Pancreas (tissue), 10 donors: Measurements from ENCODE around the gene TAS1R3. TPM values are rescaled to one million over a fixed set of nuclear protein-coding genes. Genes with fewer than 3 reads are reported as not detected.
"Not testable (repeated sequence)": the region's sequence is repeated elsewhere in the genome, so short reads cannot be mapped to it uniquely, and the experiment has no call there.

Experiments used
- ATAC-seq, 4 donors: fragments of 200-7000 bp; cut with Tn5 transposase; one replicate each; pipeline versions ENCODE4 v1.8.0 to v1.9.1; 2020; ENCODE audit warnings: mild to moderate bottlenecking in 4 of 4, moderate library complexity in 4 of 4
- DNase-seq, 6 donors: peaks; one replicate each; pipeline ENCODE4 v3.0.0-alpha.2; 2020
- FAIRE-seq: peaks from 2 replicates; lab custom pipeline; 2012; peaks lifted over from hg19 to GRCh38; lab: Jason Lieb, UNC
- H3K27ac ChIP-seq, 4 donors: fragments of 200-600 bp; sonication (generic); 1 replicate in 3 of 4; 2 replicates in 1 of 4; pipeline versions ENCODE4 v1.5.0 to v1.8.0; 2020
- H3K27me3 ChIP-seq, 4 donors: fragments of 200-600 bp; one replicate each; pipeline ENCODE4 v1.8.0; 2021
- H3K36me3 ChIP-seq, 3 donors: fragments of 200-600 bp; sonication (generic) in 1 of 3; one replicate each; pipeline versions ENCODE4 v1.5.0 to v1.8.0; 2020 to 2021
- H3K4me1 ChIP-seq, 3 donors: fragments of 200-600 bp; one replicate each; pipeline ENCODE4 v1.8.0; 2021
- H3K4me3 ChIP-seq, 4 donors: fragments of 200-600 bp; sonication (generic) in 2 of 4; one replicate each; pipeline versions ENCODE4 v1.5.0 to v1.8.0; 2020 to 2021
- H3K9me3 ChIP-seq, 4 donors: fragments of 200-600 bp; one replicate each; pipeline ENCODE4 v1.8.0; 2021
- CTCF ChIP-seq, 4 donors: fragments of 200-600 bp; sonication (generic) in 3 of 4; IDR thresholded peaks; one replicate each; pipeline versions ENCODE4 v1.5.0 to v1.8.0; 2021; ENCODE audit warnings: antibody characterized with exemption in 4 of 4
- WGBS, 2 donors: extraction: QIAGEN DNeasy Blood & Tissue Kit; methylation state at CpG; one replicate each; pipeline ENCODE4 v1.1.7; 2013; 5-methylcytosine and 5-hydroxymethylcytosine counted together
- intact Hi-C, 3 donors: fragments of 100-400 bp; cut with DNase I; formaldehyde crosslinking; loops; one replicate each; pipeline versions ENCODE4 v1.11.1 to v1.14.2; 2022
- polyA plus RNA-seq, 2 donors: library from polyadenylated mRNA; stranded (reverse); fragments of 200-250 nt; gene quantifications; one replicate each; pipeline ENCODE4 v1.2.3, GENCODE V29; 2013
- total RNA-seq, 6 donors: library from RNA; stranded (reverse); fragmentation: NEBNext Ultra II Directional in 4 of 6; extraction: Animal tissue kit (Norgen Biotek cat#: 25700) in 4 of 6; gene quantifications; one replicate each; pipeline versions ENCODE4 v1.2.1 to v1.2.4, GENCODE V29; 2021 to 2023
- donor health status: healthy with polysubstance abuse.
- donor health status: DM: no; HTN: no; CAD: no; lungs with moderate emphysema.
- donor health status: DM: no; HTN: no; CAD: no.
- donor health status: control.
- donor health status: control.
- donor health status: Bipolar disorder and iron deficiency.
- donor health status: DM: yes; HTN: yes; CAD: no.
- donor health status: DM: no; HTN: no; CAD: no.
- donor health status: DM: no; HTN: no; CAD: no.
- donor health status: DM: yes; HTN: yes; CAD: no.

Gene TAS1R3
- total and polyA plus RNA-seq, 8 donors, result 0.04 to 0.41 (median 0.12) TPM

- TF ChIP-seq CTCF (IDR thresholded peaks at IDR 0.05), result no peak
- Histone ChIP-seq H3K9me3 (no peaks in the 10 kb centered on the region), H3K4me3 (no peak overlapping the region), H3K27me3 (no peaks in the 10 kb centered on the region), H3K4me1 (no peaks in the 10 kb centered on the region), H3K27ac (no peak overlapping the region), H3K36me3 (no peaks in the 10 kb centered on the region)
- DNase-seq (peak in 2 of 6 donors; percentile 41 to 54), ATAC-seq (no peak), FAIRE-seq (no peak)
- WGBS, 2 donors, result 52 to 68% methylated on average over 14 of the region's 14 CpGs
- intact Hi-C loops, result no loop called here
These were observed 33.2 kb downstream of the TAS1R3 start for GRCh38 chr1:1364266-1364665.

- no peak for FAIRE-seq
- Histone ChIP-seq H3K27me3 (no peaks in the 10 kb centered on the region), H3K4me3 (no peak overlapping the region), H3K9me3 (no peaks in the 10 kb centered on the region), H3K36me3 (no peaks in the 10 kb centered on the region), H3K4me1 (no peaks in the 10 kb centered on the region), H3K27ac (no peak overlapping the region)
- no peak for ATAC-seq
- WGBS, 2 donors, result 70 to 75% methylated on average over 10 of the region's 10 CpGs
- intact Hi-C loops, result no loop called here
- TF ChIP-seq CTCF (IDR thresholded peaks at IDR 0.05), result no peak
- peak in 1 of 6 donors; percentile 1 for DNase-seq
These were observed 35.0 kb downstream of the TAS1R3 start for GRCh38 chr1:1365875-1366698.

GRCh38 chr1:1366699-1367066 lies 35.6 kb downstream of the TAS1R3 start:
- no peak overlapping the region for H3K27ac ChIP-seq
- H3K4me3 ChIP-seq, result no peak overlapping the region
- no peaks in the 10 kb centered on the region for H3K27me3 ChIP-seq
- 90 to 97% methylated on average over 3 of the region's 3 CpGs for WGBS, 2 donors
- ATAC-seq (no peak), DNase-seq (no peak), FAIRE-seq (no peak)
- peaks cover 0 to 1% (median 0%) of the 10 kb centered on the region in 3 donors for H3K4me1 ChIP-seq
- H3K36me3 ChIP-seq, result no peaks in the 10 kb centered on the region
- intact Hi-C loops, result no loop called here
- no peaks in the 10 kb centered on the region for H3K9me3 ChIP-seq
- TF ChIP-seq CTCF (IDR thresholded peaks at IDR 0.05), result no peak

- WGBS, 2 donors, result 90 to 96% methylated on average over 5 of the region's 5 CpGs
- Histone ChIP-seq H3K4me3 (no peak overlapping the region), H3K4me1 (peaks cover 0 to 6% (median 2%) of the 10 kb centered on the region in 3 donors), H3K27me3 (no peaks in the 10 kb centered on the region), H3K27ac (no peak overlapping the region), H3K9me3 (no peaks in the 10 kb centered on the region), H3K36me3 (no peaks in the 10 kb centered on the region)
- TF ChIP-seq CTCF (IDR thresholded peaks at IDR 0.05), result no peak
- no peak for ATAC-seq
- intact Hi-C loops, result no loop called here
- no peak for FAIRE-seq
- DNase-seq, result no peak
These were observed 36.2 kb downstream of the TAS1R3 start for GRCh38 chr1:1367315-1367714.

- not testable (repeated sequence) for FAIRE-seq
These were observed 39.0 kb downstream of the TAS1R3 start for GRCh38 chr1:1370094-1370493.

More at GRCh38 chr1:1370094-1370493, 39.0 kb downstream of the TAS1R3 start:
- H3K4me1 ChIP-seq, result peaks cover 6 to 21% (median 13%) of the 10 kb centered on the region in 3 donors
- H3K4me3 ChIP-seq, ATAC-seq, H3K9me3 ChIP-seq, H3K27ac ChIP-seq, H3K27me3 ChIP-seq, intact Hi-C loops, H3K36me3 ChIP-seq: not testable (repeated sequence)
- 84 to 92% methylated on average over 14 of the region's 14 CpGs for WGBS, 2 donors
- DNase-seq, result peak in 1 of 6 donors; percentile 22
